Erythroblast (primary cell): ENCODE measurements around the gene KCNMA1.

ENCODE experiments used
- GATA1 ChIP-seq: IDR thresholded peaks from 2 replicates; pipeline ENCODE4 v1.6.1; 2011; ENCODE audit warnings: low read depth, mild to moderate bottlenecking, control low read depth, low read length, moderate library complexity
- POLR2A ChIP-seq: IDR thresholded peaks from 2 replicates; pipeline ENCODE4 v1.6.1; 2011; ENCODE audit warnings: mild to moderate bottlenecking, low read length

DNA sequence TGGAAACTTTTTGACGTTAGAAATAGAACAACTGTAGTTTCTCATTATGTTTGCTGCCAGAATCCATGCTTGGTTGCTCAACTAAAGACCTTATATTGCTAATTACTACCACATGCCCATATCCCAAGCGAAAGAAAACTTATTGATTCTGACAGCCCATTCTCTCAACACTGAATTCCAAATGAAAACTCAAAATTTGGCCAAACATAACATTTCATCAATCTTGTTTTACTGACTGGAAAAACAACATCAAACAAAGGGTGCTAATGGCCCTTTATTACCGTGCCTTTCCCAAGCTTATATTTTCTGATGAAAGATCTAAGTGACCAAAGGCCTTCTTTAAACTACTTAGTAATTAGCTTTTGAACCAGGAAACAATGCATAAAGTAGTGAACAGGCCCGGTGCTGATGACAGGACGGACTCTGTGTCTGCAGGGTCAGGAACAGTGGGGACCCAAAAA lies 531.8 kb downstream of the KCNMA1 start:
- TF ChIP-seq POLR2A, result no peak
- TF ChIP-seq GATA1, result no peak
